HG02798 (cell line): ENCODE results near the gene CLIC3.

Experiments
- ATAC-seq: cut with Tn5 transposase; IDR thresholded peaks from one replicate; pipeline ENCODE4 v1.9.1; 2021; ENCODE audit warnings: mild to moderate bottlenecking; ENCODE audit not compliant: unreplicated experiment, poor library complexity

The CLIC3 gene

GRCh38 chr9:136970361-136970760 is 26.0 kb downstream of the CLIC3 start:
- ATAC-seq = no peak

GRCh38 chr9:136969774-136970173 is 26.6 kb downstream of the CLIC3 start:
- ATAC-seq = no peak

- no peak for ATAC-seq
Measured at GRCh38 chr9:136969150-136969549, 27.2 kb downstream of the CLIC3 start.

GRCh38 chr9:136968333-136969127 is 27.8 kb downstream of the CLIC3 start:
- ATAC-seq = no peak

- no peak for ATAC-seq
Measured at GRCh38 chr9:136965771-136966484, 30.4 kb downstream of the CLIC3 start.

GRCh38 chr9:136964833-136965422 is 31.4 kb downstream of the CLIC3 start:
- no peak for ATAC-seq

- ATAC-seq = no peak
Measured at GRCh38 chr9:136964171-136964689, 32.1 kb downstream of the CLIC3 start.

GRCh38 chr9:136963751-136964150 is 32.6 kb downstream of the CLIC3 start:
- ATAC-seq = no peak

- no peak for ATAC-seq
Measured at GRCh38 chr9:136963341-136963740, 33.0 kb downstream of the CLIC3 start.

GRCh38 chr9:136962701-136963248 is 33.6 kb downstream of the CLIC3 start:
- no peak for ATAC-seq

GRCh38 chr9:136962163-136962562 is 34.2 kb downstream of the CLIC3 start:
- ATAC-seq = no peak

- no peak for ATAC-seq
Measured at GRCh38 chr9:136961279-136962065, 34.9 kb downstream of the CLIC3 start.

- ATAC-seq = no peak
Measured at GRCh38 chr9:136960938-136961275, 35.5 kb downstream of the CLIC3 start.

GRCh38 chr9:136960212-136960937 is 36.0 kb downstream of the CLIC3 start:
- ATAC-seq = no peak

GRCh38 chr9:136958898-136959850 is 37.2 kb downstream of the CLIC3 start:
- ATAC-seq = no peak

GRCh38 chr9:136958473-136958872 is 37.9 kb downstream of the CLIC3 start:
- ATAC-seq = no peak

GRCh38 chr9:136957901-136958300 is 38.5 kb downstream of the CLIC3 start:
- ATAC-seq = no peak

GRCh38 chr9:136957461-136957860 is 38.9 kb downstream of the CLIC3 start:
- ATAC-seq = no peak
